Left forelimb (tissue), 1 donor: ENCODE measurements around the gene SRGAP1.
"Not testable (repeated sequence)": the region's sequence is repeated elsewhere in the genome, so short reads cannot be mapped to it uniquely, and the experiment has no call there.

Source experiments
- DNase-seq: peaks from one replicate; pipeline ENCODE4 v3.0.0-alpha.2; 2018; ENCODE audit warnings: low spot score

The SRGAP1 gene

DNA sequence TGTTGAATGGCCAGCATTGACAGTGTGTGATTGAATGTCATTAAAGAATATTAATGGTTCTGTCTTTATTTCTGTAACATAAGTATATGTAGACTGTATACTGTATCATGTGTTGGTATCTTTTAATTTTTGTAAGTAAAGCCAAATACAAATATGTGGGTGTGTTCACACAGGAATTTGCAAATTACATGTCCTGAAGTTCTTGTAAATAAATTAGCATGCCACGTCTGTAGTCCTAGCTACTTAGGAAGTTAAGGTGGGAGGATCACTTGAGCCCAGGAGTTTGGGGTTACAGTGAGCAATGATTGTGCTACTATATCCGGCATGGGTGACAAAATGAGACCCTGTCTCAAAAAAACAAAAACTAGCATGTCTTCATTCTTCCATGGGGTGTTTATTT lies 278.5 kb downstream of the SRGAP1 start:
- no peak for DNase-seq

- no peak for DNase-seq
These were observed 278.9 kb downstream of the SRGAP1 start for GRCh38 chr12:64123448-64123847.

DNA sequence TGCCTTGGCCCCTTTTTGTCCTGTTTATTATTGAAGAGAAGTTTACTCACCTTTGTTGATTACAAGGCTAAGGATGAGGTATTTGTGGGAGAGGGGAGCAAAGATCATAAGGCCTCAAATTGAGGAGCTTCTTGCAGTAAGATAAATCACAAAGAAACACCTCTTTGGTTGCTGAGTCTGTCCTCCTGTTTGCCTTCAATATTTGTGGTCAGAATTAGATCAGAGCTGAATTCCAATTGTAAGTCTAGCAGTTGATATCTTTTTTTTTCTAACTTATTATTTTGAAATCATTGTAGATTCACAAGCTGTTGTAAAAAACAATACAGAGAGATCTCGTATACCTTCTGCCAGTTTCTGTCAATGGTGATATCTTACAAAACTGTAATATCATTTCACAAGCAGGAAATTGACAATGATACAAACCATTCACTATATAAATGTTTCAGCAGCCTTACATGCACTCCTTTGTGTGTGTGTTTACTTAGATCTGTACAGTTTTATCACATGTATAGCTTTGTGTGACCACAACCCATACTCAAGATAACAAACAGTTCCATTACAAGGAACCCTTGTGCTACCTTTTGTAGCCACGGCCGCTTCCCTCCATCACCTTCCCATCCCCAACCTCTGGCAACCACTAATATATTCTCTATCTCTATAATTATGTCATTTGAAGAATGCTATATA lies 280.2 kb downstream of the SRGAP1 start:
- no peak for DNase-seq

DNA sequence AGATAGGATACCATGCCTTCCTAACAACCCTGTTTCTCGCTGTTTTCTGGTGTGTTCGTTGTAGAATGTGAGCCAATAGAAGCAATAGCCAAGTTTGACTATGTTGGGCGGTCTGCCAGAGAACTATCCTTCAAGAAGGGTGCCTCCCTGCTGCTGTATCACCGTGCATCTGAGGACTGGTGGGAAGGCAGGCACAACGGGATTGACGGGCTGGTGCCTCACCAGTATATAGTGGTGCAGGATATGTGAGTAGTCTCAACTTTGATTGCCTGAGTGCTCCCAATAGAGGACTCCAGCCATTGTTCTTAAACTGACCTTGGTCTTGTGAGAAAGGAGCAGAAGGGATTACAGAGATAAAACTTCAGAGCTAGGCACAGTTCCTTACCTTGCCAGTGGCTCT lies 281.4 kb downstream of the SRGAP1 start:
- DNase-seq = no peak

DNA sequence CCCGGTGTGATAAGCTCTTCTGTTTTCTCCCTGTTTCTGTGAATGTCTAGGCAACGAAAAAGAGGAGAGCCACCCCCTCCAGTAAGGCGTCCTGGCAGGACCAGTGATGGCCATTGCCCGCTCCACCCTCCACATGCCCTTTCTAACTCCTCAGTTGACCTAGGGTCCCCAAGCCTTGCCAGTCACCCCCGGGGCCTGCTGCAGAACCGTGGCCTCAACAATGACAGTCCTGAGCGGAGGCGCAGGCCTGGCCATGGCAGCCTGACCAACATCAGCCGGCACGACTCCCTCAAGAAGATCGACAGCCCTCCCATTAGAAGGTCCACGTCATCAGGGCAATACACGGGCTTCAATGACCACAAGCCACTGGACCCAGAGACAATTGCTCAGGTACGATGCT lies 283.3 kb downstream of the SRGAP1 start:
- DNase-seq = no peak

GRCh38 chr12:64128366-64128765 lies 283.9 kb downstream of the SRGAP1 start:
- DNase-seq = no peak

GRCh38 chr12:64130476-64130875 lies 286.0 kb downstream of the SRGAP1 start:
- not testable (repeated sequence) for DNase-seq

DNA sequence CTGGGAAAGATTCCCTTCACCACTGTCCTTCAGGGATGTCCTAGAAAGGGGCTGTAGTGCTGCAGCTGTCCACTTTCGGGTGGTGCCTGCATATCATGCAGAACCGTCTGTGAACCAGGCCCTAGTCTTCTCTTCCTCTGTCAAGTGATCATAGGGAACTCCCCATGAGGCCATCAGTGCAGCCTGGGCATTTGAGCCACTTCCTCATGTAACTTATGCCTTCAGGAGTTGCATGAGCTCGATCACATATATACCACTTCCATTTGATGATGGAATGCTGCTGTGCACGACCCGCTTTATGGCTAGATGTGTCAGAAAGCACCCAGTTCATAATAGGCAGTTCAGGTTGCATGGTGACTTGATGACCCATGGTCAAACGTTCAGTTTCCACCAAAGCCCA lies 287.0 kb downstream of the SRGAP1 start:
- not testable (repeated sequence) for DNase-seq

DNA sequence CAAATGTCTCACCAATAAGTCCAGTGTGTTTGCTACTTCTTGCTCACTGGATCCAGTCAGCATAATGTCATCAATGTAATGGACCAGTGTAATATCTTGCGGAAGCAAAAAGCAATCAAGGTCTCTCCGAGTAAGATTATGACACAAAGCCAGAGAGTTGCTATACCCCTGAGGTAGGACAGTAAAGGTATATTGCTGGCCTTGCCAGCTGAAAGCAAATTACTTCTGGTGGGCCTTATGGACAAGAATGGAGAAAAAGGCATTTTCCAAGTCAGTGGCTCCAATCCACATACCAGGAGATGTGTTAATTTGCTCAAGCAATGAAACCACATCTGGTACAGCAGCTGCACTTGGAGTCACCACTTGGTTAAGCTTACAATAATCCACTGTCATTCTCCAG lies 288.2 kb downstream of the SRGAP1 start:
- not testable (repeated sequence) for DNase-seq

DNA sequence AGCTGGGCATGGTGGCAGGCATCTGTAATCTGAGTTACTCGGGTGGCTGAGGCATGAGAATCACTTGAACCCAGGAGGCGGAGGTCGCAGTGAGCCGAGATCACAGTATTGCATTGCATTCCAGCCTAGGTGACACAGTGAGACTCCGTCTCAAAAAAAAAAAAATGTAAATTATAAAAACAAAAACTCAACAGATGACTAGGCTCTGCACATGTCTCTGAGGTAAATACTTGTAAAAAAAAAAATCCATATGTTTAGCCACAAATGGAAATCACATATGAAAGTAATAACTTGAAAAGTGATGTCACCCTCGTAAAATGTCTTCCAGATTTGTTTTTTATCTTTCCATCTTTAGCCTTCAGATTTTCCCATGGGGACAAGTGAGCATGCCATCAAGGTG lies 292.6 kb downstream of the SRGAP1 start:
- DNase-seq = no peak

DNA sequence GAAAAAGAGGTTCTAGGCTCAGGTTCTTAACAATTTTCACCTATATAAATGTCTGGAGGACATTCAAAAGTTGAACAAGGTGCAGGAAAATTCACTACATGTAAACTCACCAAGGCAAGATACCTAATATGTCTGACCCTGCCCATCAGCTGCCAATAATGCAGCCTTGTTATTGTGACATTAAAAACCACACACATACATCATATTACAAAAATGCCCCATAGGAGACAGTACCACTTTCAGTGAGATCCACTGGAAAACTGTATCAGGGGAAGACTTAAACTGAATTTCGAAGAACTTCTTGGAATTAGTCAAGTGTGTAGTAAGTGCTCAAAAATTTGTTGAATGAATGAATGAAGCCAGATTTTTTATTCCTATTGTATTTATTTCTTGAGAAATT lies 294.5 kb downstream of the SRGAP1 start:
- DNase-seq = no peak

DNA sequence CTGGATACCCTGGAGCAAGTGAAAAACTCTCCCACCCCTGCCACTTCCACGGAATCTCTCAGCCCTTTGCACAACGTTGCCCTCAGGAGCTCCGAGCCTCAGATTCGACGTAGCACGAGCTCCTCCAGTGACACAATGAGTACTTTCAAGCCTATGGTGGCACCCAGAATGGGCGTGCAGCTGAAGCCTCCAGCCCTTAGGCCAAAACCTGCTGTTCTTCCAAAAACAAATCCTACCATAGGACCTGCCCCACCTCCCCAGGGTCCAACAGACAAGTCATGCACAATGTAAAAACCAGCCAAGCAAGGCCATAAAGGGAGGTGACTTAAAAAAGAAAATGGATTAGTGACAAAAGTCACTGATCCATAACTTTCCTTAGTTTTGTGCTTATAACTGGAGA lies 297.9 kb downstream of the SRGAP1 start:
- DNase-seq = no peak

DNA sequence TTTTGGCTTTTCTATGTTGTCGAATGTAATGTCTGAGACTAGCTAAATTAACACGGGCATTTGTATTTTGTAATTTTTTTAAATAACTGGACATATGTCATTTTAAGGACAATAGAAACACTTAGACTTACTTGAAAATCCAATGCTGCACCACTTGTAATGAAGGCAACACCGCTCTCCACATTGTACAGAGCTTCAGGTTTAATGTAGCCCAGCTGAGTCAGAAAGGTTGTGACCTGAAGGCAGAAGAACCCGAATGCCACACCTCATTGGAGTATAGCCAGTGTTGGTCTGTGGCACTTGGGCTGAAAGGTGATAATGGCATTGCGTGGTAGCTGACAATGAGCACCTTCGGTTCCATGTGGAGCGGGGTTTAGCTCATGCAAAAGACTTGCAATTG lies 298.3 kb downstream of the SRGAP1 start:
- no peak for DNase-seq

DNA sequence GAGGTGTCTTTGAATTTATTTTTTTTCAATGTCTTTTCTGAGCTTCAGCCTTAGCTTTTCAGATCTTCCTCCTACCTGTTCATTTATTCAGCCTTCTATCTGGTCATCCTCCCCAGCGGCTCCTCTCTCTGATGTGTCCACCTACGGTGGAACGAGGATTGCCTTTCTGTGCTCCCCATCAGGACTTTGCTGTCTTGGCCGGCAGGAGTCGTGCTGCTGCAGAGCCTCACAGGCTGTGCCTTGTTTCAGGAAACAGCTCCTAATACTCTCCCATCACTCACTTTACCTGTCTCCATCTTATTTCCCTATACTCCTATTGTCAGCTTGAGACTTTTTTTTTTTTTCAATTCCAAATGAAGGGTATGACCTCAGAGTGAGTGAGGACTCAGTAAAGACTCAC lies 300.7 kb downstream of the SRGAP1 start:
- DNase-seq = no peak

GRCh38 chr12:64147011-64147631 lies 302.6 kb downstream of the SRGAP1 start:
- DNase-seq = no peak

GRCh38 chr12:64147875-64148274 lies 303.4 kb downstream of the SRGAP1 start:
- no peak for DNase-seq

DNA sequence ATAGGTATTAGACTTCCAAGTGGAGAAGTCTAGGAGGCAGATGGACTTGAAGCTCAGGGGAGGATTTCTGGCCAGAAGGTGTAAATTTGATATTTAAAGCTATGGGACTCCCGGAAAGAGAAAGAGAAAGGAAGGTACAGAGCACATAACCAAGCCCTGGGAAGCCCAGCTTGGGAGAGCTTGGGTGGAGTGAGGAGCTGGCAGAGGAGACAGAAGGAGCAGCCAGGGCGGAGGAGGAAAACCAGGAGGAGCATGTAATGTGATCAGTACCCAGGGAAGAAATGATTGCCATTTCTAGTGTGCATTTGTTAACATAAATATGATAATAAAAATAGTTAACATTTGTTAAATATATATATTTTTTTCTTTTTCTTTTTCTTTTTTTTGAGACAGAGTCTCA lies 310.2 kb downstream of the SRGAP1 start:
- no peak for DNase-seq

GRCh38 chr12:64157110-64157509 lies 312.6 kb downstream of the SRGAP1 start:
- no peak for DNase-seq

DNA sequence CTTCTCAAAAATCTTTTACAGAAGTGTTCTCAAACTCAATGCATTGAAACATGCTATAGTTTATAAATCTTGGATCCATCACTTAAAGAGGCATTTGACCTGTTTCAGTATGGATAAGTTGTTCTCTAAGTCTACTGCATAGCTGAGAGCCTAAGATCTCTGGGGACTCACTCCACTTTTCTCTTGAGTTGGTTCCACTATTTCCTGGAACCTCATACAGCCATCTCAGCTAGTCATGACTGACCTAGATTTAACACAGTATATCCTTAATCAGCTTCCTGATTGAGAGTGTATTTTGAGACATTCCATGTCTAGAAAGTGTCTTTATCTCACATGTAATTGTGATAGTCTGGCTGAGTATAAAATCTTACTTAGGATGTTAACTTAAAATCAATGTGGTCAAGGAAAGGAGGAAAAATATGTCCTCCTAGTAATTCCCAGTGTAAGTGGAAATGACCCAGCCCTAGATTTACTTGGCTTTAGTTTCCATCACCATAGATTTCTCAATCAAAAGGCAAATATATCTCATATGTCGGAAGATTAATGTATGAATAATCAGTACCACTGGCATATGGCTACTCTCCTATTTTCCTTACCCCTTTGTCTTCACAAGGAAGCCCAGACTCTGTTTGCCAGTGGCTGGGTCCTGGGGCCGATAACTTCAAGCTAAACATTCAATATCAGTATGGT lies 315.7 kb downstream of the SRGAP1 start:
- no peak for DNase-seq

DNA sequence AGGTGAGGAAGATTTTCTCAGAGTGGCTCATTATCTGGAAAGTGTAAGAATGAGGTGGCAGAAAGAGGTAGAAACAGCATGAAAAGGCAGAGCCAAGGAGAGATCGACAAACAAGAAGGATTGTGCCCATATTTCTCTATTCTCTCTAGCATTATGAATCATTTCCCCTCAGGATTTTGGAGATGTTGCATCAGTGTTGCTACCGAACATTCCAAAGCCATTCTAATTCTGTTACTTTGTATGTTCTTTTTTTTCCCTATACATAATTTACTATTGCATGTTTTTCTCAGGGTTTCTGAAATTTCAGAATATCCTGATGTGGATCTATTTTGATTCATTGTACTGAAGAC lies 316.2 kb downstream of the SRGAP1 start:
- no peak for DNase-seq

DNA sequence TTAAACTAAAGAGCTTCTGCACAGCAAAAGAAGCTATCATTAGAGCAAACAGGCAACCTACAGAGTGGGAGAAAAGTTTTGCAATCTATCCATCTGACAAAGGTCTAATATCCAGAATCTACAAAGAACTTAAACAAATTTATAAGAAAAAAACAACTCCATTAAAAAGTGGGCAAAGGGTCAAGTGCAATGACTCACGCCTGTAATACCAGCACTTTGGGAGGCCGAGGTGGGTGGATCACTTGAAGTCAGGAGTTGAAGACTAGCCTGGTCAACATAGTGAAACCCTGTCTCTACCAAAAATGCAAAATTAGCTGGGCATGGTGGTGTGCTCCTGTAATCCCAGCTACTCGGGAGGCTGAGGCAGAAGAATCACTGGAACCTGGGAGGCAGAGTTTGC lies 322.1 kb downstream of the SRGAP1 start:
- DNase-seq = not testable (repeated sequence)

GRCh38 chr12:64167041-64167440 lies 322.5 kb downstream of the SRGAP1 start:
- not testable (repeated sequence) for DNase-seq

- DNase-seq = no peak
These were observed 325.5 kb downstream of the SRGAP1 start for GRCh38 chr12:64170024-64170423.

DNA sequence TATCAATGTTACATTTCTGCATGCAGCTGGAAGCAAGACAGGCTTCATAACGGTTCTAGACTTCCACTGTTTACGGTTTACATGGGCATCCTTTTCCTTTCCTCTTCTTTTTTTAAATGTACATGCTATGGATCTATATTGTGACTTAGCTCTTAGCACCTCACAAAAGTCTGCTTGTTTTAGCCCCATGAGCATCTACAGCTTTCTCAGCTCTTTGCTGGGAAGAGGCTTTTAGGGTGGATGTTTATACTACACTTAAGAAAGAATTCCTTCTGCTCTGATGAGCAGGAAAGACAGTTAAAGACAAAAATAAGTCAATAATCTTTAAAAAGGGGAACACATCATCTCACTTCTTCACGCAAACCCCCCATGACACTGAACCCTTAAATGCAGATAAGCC lies 326.2 kb downstream of the SRGAP1 start:
- DNase-seq = no peak
